TTC549 (cell line): Measurements from ENCODE around the gene MRPL33.

Source experiments
- FAIRE-seq: peaks from 2 replicates; lab custom pipeline; 2012; peaks lifted over from hg19 to GRCh38; lab: Jason Lieb, UNC

The MRPL33 gene

DNA sequence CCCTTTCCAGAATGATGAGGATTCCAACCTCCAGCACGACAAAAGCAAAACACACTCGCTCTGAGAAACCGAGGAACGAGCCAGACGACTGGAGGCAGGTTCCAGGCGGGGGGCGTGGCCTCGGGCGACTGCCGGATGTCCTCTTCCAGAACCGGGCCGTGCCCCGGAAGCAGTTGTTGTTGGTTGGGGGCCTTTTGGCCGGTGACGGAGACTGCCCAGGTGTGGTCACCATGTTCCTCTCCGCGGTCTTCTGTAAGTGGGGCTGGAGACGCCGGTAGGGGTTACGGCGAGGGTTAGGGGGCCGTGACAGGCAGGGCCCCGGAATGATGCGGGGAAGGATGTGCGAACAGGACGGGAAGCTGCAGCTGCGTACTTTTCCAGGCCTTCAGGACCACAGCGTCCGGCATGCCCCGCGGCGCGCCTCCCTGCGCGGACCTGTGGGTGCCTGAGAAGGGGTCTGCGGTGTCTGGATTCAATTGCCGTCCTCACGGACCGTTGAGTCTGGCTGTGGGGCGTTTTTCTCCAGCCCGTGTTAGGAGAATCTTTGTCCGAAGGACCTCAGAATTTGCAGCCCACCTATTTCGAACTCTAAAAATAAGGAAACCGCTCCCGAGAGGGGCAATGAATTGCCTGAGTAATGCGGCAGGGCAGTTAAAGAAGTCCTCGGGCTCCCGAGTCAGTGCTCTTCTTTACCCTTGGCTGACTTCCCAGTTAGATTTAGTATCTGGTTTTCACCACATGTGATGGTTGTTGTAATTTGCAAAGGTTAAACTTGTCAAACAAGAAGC is at the start of gene MRPL33:
TSS of gene MRPL33 (plus strand) at position 172 of the 788 bp plus-strand sequence. CDS start at position 231, 59 bp downstream.
- peak; percentile 58 for FAIRE-seq

DNA sequence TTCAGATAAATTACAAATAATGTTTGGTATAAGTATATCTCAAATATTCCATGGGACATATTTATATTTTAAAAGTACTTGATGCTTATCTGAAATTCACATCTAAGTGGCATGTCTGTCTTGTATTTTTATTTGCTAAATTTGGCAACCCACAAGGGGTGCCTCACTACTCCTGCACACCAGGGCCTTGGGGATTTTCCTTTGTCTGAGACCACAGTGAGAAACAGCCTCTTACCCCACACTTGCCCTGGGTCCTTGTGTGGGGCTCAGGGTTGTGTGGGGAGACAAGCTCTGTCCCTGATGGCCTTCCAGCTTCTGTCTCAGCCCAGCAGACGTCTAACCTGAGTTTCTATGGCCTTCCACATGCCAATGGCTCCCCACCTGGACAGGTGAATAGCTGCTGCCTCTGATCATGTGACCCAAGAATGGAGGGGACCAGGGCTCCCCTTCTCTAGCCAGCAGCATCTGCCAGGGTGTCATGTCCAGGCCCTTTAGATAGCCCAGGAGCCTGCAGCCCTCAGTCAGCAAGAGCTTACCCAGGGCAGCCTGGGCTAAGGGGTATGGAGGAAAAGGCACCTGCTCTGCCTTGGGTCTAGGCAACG is 49.5 kb upstream of the MRPL33 start:
- no peak for FAIRE-seq

DNA sequence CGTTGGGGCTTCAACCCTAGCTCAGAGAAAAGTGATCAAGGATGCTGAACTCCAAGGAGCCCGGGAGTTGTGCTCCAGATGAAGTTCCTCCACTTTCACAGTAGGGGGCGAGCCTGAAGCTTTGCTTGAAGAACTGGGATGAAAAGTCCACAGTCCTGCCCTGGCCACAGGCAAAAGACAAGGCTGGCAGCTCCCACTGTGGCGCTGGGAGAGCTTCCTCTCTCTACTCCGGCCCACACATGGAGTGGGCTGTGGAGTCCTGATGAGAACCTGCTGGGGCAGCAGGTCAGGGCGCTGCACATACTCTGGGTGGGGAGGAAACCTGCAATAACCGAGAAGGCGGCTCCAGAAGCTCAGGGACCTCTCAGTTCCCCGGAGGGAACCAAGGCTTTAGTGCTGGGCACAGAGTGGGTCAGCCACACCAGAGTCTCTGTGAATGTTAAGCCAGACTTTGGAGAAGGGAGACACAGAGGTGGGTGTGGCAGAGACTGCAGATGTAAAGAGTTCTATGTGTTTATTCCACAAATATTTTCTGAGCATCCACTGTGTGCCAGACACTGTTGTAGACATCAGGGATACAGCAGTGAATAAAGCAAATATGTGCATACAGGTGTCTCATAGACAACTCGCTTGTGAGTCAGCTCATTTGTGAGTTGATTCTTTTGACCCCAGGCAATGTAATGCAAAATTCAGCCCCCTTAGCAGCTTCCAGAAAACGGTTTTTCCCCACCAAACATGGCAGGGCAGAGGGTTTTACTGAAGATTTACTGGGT is 48.0 kb upstream of the MRPL33 start:
- no peak for FAIRE-seq

DNA sequence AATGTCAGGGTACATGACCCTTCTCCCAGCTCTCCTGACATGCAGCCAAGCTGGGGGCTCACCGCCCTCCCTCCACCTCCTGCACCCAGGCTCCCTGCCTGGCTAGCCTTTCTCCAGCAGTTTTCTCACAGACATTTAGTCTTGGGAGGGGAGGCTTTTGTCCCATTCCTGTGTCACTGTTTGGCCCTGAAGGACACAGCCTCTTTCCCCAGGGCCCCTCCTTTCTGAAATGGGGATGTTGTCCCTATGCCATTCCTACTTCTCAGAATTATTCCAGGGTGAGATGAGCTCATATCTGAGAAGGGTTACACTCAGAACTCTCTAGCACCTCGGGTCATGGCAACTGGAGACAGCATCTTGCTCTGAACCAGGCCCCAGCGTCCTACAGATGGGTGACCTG is 47.3 kb upstream of the MRPL33 start:
- FAIRE-seq: no peak

DNA sequence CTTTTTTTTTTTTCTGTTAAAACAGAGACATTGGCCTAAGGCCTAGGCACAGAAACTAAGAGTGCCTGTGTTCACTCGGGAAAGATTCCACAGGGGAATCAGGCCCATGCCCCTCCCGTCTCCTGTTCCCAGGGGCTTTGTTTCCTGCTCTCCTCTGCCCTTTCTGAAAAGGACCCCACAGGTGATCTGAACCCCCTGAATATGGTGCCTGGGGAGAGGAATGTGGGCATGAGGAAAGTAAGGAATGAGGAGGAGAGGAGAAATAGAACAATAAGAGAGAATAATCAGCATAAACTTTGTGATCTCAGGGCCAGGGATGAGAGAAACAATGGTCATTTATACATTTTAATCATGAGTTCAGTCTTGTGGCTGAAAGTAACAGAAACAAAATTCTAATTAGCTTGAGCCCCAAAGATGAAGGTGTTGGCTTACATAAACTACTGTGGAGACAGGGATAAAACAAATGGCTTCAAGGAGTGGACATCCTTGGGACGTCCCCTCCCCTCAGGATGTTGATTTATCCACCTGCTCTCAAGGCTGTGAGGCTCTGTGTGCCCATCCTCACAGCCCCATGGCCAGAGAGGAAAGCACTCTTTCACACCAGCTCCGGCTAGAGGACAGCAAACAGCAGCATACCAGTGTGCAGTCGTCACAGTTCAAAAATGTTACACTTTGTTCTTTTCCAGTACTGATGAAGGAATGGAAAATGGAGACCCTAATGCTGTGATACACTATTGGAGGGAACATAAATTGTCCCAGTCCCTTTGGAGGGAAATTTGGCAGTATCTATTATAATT is 46.4 kb upstream of the MRPL33 start:
- FAIRE-seq: no peak

DNA sequence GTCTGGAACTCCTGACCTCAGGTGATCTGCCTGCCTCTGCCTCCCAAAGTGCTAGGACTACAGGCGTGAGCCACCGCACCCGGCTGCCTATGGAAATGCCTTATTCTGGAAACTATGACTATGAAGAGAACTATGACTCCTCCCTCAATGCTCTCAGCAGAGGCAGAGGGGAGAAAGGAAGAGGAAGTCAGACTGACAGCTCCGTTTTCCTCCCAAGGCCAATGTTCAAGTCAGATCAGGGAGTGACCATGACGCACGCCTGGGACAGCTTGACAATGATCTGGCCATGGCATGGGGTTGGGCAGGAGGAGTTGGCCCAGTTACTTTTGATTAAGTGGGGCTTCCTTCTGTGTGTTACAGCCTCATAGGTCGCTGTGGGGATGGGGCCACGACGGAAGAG is 44.3 kb upstream of the MRPL33 start:
- no peak for FAIRE-seq

DNA sequence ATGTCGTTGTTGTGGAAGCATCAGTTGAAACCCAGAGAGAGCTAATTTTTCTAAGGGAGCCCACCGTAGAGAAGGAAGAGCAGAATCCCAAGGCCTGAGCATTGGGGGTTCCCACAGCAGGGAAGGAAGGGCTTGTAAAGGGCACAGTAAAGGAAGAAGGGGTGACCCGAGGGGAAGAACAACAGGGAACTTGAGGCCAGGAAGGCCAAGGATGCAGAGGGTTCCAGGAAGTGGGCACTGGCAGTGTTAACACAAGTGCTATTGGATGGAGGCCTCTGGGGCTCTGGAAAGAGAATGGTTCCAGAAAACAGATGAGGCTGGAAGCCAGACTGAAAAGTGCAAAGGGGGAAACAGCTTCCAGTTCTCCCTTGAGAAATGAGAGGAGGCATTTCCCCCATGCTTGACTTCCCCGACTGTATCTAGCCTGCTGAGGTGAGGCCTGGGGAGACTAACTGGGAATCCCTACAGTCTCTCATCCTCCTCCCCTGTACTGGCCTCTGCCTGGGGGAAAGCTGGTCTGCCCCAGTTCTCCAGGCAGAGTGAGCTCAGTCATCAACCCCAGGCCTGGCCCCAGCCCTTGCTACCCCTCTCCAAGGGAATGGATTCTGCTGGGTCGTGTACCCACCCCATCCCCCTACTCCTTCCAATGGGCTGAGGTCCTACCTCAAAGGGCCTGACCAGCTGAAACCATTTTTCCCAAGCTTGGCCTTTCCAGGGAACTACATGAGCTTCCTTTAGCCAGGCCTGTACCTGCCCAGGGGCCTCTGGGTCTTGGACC is 43.2 kb upstream of the MRPL33 start:
- FAIRE-seq: no peak

DNA sequence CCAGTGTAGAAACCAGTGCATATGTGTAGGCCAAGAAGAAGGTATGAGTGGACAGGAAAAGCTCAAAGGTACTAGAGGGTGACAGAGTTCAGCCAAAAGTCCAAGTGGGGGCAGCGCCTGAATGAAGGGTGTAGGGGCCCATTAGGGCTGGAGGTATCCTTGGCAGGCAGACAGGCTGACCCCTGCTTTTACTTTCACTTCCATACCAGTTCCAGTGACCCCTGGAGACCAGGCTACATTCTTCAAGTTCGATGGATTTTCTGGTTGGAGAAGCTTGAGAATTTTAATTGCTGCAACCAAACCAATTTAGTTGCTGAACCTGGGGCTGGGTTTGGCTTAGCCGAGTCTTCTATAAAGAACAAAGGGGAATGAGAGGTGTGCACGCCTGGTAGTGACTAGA is 42.3 kb upstream of the MRPL33 start:
- FAIRE-seq: no peak

DNA sequence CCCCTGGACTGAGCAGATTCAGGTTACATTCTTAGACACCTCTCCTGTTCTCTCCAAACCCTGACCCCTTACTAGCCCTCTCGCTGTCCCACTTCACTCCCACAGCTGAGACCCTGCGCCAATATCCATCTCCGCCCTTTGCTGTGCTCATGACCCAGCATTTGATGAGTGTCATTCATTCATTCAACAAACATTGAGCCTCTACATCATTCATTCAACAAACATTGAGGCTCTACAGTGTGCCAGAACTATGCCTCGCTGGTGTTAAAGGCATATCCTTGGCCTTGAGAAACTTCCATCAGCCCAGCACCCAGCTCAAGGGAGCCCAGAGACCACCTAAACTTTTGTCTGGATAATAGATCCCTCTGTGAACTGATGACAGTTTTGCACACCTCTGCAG is 41.9 kb upstream of the MRPL33 start:
- no peak for FAIRE-seq

DNA sequence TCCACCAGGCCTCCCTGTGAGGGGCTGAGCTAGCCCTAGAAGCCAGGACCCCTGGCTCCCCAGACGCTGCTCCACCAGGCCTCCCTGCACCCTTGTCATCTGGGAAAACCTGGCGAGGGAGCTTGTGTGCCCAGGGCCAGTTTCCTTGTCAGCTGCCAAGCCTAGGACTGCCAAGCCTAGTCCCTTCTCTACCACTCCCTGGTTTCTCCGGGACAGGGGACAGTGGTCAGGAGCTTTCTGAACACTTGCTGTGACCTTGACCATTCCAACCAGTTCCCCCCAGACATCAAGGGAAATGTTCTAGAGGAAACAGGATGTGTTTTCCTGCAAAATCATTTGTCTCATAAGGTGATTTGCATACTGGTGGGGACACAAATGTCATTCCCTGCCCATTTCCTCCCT is 41.3 kb upstream of the MRPL33 start:
- no peak for FAIRE-seq

DNA sequence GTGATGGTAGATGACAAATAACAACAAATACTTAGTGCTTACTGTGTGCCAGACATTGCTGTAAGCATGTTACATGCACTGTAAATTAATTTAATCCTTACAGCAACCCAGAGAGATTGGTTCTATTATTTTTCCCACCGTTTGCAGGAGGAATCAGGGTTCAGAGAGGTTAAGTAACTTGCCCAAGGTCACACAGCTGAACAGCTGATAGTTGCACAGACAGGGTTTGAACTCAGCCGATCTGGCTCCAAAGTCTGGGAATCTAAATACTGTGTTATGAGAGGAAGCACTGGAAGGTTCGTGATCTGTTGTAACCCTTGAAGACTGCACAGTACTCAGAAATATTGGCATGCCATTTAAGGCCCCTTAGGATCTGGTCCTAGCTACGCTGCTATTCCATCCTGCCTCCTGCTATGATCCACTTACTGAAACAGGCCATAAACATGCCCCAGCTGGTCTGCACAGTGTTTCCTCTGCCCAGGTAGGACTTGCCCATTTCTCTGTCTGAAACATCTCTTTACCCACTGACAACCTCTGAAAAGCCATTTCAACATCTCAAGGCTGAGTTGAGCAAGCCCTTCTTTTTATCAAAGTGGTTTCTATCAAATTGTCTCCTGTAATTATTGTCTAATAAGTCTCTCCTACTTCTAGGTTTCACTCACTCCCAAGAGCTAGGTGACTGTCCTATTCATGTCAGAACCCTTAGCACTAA is 40.4 kb upstream of the MRPL33 start:
- no peak for FAIRE-seq

DNA sequence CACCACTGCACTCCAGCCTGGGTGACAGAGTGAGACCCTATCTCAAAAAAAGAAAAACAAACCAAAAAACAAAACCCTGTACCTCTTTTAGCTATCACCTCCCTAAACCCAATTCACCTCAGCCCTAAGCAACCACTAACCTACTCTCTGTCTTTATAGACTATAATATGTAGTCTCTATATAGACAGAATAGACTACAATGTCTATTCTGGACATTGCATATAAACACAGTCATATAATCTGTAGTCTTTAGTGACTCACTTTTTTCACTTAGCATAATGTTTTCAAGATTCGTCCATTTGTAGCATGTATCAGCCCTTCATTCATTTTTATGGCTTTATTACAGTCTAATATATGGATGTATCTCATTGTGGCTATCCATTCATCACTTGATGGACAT is 37.2 kb upstream of the MRPL33 start:
- FAIRE-seq: no peak

DNA sequence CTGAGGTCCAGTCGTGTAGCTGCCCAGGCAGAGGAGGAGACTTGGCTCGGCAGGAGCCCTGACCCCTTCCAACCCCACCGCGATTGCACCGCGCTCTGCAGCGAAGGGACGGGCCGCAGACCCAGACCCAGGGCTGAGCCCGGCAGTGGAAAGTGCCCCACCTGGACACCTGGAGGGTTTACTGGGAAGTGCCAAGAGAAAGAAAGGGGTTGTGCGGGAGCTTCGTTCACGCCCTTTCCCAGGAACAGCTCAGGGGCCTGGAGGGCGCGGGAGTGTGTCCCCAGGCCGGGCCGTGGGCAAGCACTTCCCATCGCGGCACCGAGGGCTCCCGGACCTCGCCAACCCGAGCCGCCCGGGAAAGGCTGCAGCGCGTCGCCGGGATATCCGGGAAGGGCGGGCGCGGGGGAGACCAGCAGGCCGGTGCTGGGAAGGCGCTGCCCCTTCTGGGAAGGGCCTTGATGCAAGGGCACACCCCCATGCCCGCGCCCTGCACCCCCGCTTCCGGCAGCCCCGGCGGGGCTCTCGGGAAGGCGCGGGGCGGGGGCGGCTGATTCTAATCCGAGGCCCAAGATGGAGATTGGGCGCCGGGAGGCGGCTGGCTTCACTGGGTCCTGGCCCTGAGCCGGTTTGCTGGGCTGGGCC is 36.1 kb upstream of the MRPL33 start:
- no peak for FAIRE-seq

DNA sequence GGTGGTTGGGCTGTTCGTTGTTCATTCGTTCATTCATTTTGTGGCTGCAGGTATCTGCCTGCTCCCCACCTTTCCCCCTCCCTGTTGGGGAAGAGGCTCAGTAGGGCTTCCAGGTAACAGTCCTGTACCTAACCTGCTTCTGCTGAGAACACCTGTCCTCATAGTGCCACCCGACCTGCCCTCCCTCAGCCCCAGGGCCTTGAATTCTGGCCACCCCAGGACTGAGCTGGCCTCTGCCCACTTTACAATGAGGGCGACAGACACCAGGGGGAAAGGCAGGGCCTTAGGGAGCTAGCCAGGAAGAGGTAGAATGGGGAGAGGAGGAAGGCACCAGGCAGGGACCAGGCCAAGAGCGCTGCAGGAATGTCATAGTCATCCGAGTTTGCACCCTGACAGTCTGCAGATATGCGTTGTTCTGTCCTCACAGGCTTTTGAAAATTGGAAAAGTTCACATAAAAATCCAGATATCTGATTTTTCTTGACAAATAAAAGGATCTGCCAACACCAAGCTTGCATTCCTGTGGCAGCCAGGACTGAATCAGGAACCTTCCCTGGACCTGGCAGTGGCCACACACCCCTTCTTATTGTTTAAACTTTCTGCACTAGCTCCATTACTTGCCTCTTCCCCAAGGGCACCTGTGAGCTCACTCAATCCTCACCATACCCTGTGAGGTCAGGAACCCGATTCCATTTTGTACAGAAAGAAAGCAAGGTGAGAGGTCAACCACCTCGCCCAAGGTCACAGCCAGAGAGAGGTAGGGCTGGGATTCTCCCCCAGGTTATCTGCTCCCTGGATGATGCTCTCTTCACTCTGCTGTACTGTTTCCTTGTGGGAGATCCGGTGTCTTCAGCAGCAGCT is 35.3 kb upstream of the MRPL33 start:
- FAIRE-seq: no peak

DNA sequence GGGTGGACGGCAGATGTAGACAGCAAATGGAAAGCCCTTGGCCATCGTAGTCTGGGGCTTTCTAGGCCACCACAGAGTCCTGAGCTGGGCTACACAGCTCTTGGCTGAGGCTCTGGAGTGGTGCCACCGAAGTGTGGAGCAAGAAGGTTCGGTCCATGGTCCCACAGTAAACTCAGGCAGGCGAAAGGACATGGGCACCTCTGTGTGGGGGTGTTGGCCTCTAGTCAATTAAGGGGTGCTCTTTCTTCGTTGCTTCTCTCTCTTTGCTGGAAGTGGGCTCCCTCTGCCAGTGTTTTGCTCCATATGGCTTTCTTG is 34.7 kb upstream of the MRPL33 start:
- FAIRE-seq: no peak

DNA sequence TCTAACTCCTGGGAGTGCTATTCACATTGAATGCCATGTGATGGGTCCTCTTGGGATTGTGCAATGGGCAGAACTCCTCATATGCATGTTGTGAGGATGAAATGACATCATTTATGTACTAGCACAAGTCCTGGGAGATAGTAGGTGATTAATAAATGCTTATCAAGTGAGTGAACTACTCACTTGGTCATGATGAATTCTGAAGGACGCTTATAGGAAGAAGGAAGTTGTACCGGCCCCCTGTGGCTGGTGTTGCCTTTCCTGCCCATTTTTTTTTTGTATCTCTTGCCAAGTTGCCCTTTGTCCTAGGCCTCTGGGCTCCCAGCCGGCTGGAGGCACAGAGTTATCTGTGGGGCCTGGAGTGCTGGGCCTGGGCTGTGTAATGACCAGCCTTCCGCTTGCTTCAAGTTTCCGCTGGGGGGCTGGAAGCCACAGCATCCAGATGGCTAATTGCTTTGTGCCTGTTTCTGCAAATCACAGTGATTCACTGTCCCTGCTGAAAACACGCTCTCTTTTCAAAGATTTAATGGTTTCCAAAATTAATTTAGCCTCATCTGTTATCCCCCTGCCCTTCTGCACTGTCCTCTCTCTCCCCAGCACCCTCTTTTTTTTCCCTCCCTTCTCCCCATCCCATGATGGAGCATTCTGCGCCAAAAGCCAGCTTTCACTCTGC is 33.7 kb upstream of the MRPL33 start:
- no peak for FAIRE-seq

DNA sequence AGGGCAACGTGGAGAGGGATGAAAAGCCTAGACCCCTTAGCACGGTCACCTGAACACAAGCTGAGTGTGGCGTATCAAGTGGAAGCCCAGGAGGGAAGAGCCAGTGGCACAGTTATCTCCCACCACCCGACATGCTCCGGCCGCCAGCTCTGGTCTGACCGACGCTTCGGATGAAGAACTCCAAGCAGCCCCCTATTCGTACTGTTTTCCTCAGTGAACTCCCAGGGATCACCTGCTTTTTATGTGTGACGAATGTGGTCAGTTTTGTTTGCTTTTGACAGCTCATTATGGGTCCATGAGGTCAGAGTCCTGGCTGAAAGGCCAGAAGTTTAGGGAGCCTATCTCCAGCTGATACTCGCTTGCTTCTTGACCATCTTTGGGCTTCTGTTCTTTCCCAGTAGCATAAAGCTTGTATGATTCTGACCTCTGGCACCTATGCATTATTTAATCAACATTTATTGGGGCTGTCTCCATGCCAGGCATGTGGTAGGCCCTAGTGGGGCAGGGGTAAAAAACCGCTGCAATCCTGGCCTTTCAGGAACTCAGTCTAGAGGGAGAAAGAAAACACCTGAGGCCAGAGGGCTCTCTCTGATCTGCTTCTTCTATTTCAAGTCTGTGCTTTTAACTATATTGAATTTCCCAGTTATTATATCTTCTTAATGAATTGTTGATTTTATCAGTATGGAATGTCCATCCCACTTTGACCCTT is 33.0 kb upstream of the MRPL33 start:
- no peak for FAIRE-seq

DNA sequence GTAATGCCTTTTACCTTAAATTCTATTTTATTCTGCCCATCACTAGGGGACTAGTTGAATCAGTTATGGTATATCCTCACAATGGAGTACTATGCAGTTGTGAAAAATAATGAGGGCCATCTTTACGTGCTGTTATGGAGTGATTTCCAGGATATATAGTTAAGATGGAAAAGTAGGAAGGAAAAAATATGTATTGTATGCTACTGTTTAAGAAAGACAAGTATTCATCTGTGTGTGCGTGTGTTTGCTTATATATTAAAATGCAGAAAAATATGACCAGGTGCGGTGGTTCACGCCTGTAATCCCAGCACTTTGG is 32.5 kb upstream of the MRPL33 start:
- no peak for FAIRE-seq

DNA sequence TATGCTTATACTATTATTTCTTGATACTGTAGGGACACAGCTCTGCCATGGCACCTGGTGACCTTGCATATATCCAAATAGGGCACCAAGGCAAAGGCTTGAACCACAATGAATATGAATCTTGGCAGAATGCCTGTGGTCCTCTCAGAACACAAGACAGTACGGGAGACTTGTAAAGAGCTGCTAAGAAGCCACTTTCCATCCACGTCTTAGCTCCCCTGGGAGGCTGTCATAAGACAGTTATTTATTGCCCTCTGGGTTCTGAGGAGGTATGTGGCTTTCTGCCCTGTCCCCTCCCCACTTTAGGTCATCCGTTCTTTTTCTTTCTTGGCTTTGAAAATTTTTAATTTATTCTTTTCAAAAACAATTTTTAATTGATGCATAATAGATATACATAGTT is 29.8 kb upstream of the MRPL33 start:
- FAIRE-seq: no peak
